HCT116 (cell line): ENCODE data around the gene CLCA2.

Source experiments
- CBX3 ChIP-seq: IDR thresholded peaks from 2 replicates; pipeline ENCODE4 v1.6.1; 2012; ENCODE audit warnings: low read depth
- POLR2A ChIP-seq: IDR thresholded peaks from 2 replicates; pipeline ENCODE4 v1.7.0; 2011; ENCODE audit warnings: borderline replicate concordance; ENCODE audit not compliant: insufficient read depth, insufficient read length; ENCODE audit errors: extremely low read depth
- POLR2AphosphoS5 ChIP-seq: IDR thresholded peaks from 2 replicates; pipeline ENCODE4 v1.6.1; 2011; ENCODE audit warnings: mild to moderate bottlenecking, low read depth, low read length, moderate library complexity
- RAD21 ChIP-seq: IDR thresholded peaks from 2 replicates; pipeline ENCODE4 v1.6.1; 2012; ENCODE audit warnings: low read depth, mild to moderate bottlenecking

GRCh38 chr1:86505564-86505902 lies 81.6 kb downstream of the CLCA2 start:
- TF ChIP-seq CBX3 (no peak), RAD21 (no peak), POLR2AphosphoS5 (no peak), POLR2A (no peak)
